Measurements from ENCODE around the gene HOXB3. TPM values are rescaled to one million over a fixed set of nuclear protein-coding genes. Genes with fewer than 3 reads are reported as not detected.

HOXB3 gene
- total and polyA plus RNA-seq, 2 of the 4 experiments (the other 2 are of a cell fraction), result 6.3 to 59.6 TPM

DNA sequence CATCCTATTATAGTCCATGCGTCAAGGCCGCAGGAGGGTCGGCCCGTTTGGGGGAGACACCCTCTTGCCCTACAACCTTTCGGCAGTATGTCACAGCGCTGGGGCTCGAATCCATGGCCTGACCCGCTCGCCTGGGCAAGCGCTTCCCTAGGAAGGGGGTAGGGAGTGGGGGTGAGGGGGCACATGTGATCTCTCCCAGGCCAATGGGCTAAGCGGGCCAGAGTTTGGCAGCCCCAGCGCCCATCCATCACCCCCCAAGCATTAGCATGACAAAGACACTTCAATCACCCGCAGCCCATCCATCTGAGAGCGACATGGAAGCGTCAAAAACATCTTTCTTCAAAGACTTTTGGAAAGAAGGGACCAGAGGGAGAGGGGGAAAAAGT lies 59.2 kb downstream of the HOXB3 start, which contains the start of gene HOXB1:
TSS of gene HOXB1 (minus strand) at position 125 of the 386 bp plus-strand sequence. CDS start at position 18, 107 bp downstream.
- no peak within 1 kb of the TSS for H4K5ac ChIP-seq (ENCODE audit: low read depth, low read length)
- H2AFZ ChIP-seq (replicated peaks; ENCODE audit: low read length, poor library complexity), result peak within 1 kb of the TSS; percentile 21
- no peaks in the 10 kb centered on the region for H3K9me3 ChIP-seq (ENCODE audit: control insufficient read depth, insufficient read depth, low read length)
- H4K8ac ChIP-seq (ENCODE audit: low read depth in 2 of 2, low read length in 2 of 2), result no peak within 1 kb of the TSS
- in situ Hi-C loops (cut with MboI; ENCODE audit: low sequenced_read_pairs) (no loop called here), dilution Hi-C loops (cut with HindIII; ENCODE audit: low sequenced_read_pairs, unreplicated experiment) (no loop called here), intact Hi-C loops (cut with micrococcal nuclease) (no loop called here)
- H2AK5ac ChIP-seq (ENCODE audit: low read depth, low read length), result peak within 1 kb of the TSS; percentile 16; the same call in 1 of the 2 replicates
- no peak within 1 kb of the TSS for H3K9ac ChIP-seq (ENCODE audit: low read depth, low read length)
- no peaks in the 10 kb centered on the region for H4K20me1 ChIP-seq (ENCODE audit: insufficient read depth, low read length)
- no peak within 1 kb of the TSS for H3K14ac ChIP-seq (replicated peaks; ENCODE audit: low read depth, low read length)
- no peak within 1 kb of the TSS for H3K4ac ChIP-seq (ENCODE audit: low read depth, low read length)
- no peak within 1 kb of the TSS for H3K18ac ChIP-seq (ENCODE audit: low read depth, low read length)
- no peaks in the 10 kb centered on the region for H3K4me1 ChIP-seq (ENCODE audit: control insufficient read depth, insufficient read depth, low read length)
- no peak within 1 kb of the TSS for H4K91ac ChIP-seq (ENCODE audit: insufficient read depth, low read depth, low read length)
- no peak within 1 kb of the TSS for H2BK120ac ChIP-seq (ENCODE audit: low read depth, low read length)
- H2BK15ac ChIP-seq (ENCODE audit: low read depth, low read length), result no peak within 1 kb of the TSS
- H3K23ac ChIP-seq (ENCODE audit: low read depth, low read length), result no peak within 1 kb of the TSS
- H3K56ac ChIP-seq (ENCODE audit: extremely low read depth, insufficient read depth, low read length), result no peak within 1 kb of the TSS
- no peak within 1 kb of the TSS for H3K4me2 ChIP-seq (ENCODE audit: low read depth, low read length)
- peaks cover 17% of the 10 kb centered on the region for H3K27me3 ChIP-seq (ENCODE audit: control insufficient read depth, insufficient read depth, low read length)
- no peak within 1 kb of the TSS for H2BK20ac ChIP-seq (ENCODE audit: low read depth, low read length)
- no peaks in the 10 kb centered on the region for H3K36me3 ChIP-seq (ENCODE audit: control insufficient read depth, insufficient read depth, low read length)
- no peak within 1 kb of the TSS for H3K27ac ChIP-seq (ENCODE audit: insufficient read depth, low read length)
- H3K4me3 ChIP-seq (ENCODE audit: insufficient read depth, low read depth, low read length), result no peak within 1 kb of the TSS
- ChIA-PET POLR2A (ENCODE audit: unreplicated experiment) (no interaction called here), CTCF (no interaction called here)
- WGBS, 2 experiments (ENCODE audit: extremely low coverage in 2 of 2, insufficient read length in 1 of 2), result no CpG with 5 or more reads among the region's 15 CpGs
- DNase-seq (no peak), ATAC-seq (ENCODE audit: low read depth) (no peak)
- H3K79me1 ChIP-seq (ENCODE audit: low read depth in 1 of 2, low read length in 2 of 2), result no peaks in the 10 kb centered on the region
- no peak within 1 kb of the TSS for H2AK9ac ChIP-seq (replicated peaks; ENCODE audit: low read depth, low read length, poor library complexity)
- TF ChIP-seq POLR2A (IDR thresholded peaks at IDR 0.05; ENCODE audit: low read depth, low read length), result no peak
- TF ChIP-seq NFE2L2 (IDR thresholded peaks at IDR 0.05; ENCODE audit: low read depth, low read length), result no peak
- TF ChIP-seq BHLHE40 (IDR thresholded peaks at IDR 0.05; ENCODE audit: low read depth, low read length), result no peak
- TF ChIP-seq, protein P1, sequence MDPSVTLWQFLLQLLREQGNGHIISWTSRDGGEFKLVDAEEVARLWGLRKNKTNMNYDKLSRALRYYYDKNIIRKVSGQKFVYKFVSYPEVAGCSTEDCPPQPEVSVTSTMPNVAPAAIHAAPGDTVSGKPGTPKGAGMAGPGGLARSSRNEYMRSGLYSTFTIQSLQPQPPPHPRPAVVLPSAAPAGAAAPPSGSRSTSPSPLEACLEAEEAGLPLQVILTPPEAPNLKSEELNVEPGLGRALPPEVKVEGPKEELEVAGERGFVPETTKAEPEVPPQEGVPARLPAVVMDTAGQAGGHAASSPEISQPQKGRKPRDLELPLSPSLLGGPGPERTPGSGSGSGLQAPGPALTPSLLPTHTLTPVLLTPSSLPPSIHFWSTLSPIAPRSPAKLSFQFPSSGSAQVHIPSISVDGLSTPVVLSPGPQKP (IDR thresholded peaks at IDR 0.05; ENCODE audit: borderline replicate concordance, low read depth, low read length), result no peak
- TF ChIP-seq RCOR1 (IDR thresholded peaks at IDR 0.05; ENCODE audit: insufficient replicate concordance, low read length), result no peak
- TF ChIP-seq RAD21 (IDR thresholded peaks at IDR 0.05; ENCODE audit: low read length), result no peak
- no TSS peak for BruUV-seq (replicated peaks)
- H3K9me1 ChIP-seq (ENCODE audit: insufficient read depth, low read length), result no peaks in the 10 kb centered on the region
- no peak within 1 kb of the TSS for H2BK5ac ChIP-seq (ENCODE audit: low read depth, low read length, poor library complexity, severe bottlenecking)
